Activated naive CD8-positive, alpha-beta T cell (primary cell): ENCODE measurements around the gene DNAJB8.

ENCODE experiments used
- H3K27ac Mint-ChIP-seq: one replicate; pipeline ENCODE4 v1.8.0; 2021; ENCODE audit warnings: mixed read lengths
- H3K27me3 Mint-ChIP-seq: one replicate; pipeline ENCODE4 v1.8.0; 2021; ENCODE audit warnings: mixed read lengths
- H3K36me3 Mint-ChIP-seq: one replicate; pipeline ENCODE4 v1.8.0; 2021; ENCODE audit warnings: mixed read lengths
- H3K4me1 Mint-ChIP-seq: one replicate; pipeline ENCODE4 v1.8.0; 2021; ENCODE audit warnings: low read depth, mixed read lengths
- H3K4me3 Mint-ChIP-seq: one replicate; pipeline ENCODE4 v1.8.0; 2021; ENCODE audit warnings: mild to moderate bottlenecking, mixed read lengths
- H3K9me3 Mint-ChIP-seq: one replicate; pipeline ENCODE4 v1.8.0; 2021; ENCODE audit warnings: low read depth, mixed read lengths

Gene DNAJB8

DNA sequence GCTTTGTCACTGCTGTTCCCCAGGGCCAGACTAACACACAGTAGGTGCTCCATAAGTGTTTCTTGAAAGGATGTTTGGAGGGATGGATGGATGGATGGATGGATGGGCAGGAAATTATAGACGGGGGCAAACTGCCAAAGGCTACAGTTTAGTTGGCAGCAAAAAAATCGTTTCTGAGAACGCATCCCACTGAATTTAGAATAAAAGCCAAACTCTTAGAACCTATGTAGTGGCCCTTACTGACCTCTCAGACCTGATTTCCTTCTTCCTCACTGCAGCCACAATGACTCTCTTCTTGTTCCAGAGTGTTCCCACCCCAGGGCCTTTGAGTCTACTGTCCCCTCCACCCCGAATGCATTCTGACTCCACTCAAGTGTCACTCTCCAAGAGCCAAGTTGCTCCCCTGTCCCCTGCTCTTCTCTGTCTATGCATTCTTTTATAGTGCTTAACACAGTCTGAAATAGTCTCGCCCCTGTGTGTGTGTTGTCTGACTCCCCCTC lies 31.5 kb upstream of the DNAJB8 start:
- peaks cover 7% of the 10 kb centered on the region for H3K4me1 Mint-ChIP-seq
- H3K27ac Mint-ChIP-seq: no peak overlapping the region
- peak overlapping the region; percentile 68 for H3K4me3 Mint-ChIP-seq
- no peaks in the 10 kb centered on the region for H3K36me3 Mint-ChIP-seq
- peaks cover 34% of the 10 kb centered on the region for H3K27me3 Mint-ChIP-seq
- H3K9me3 Mint-ChIP-seq: no peaks in the 10 kb centered on the region

DNA sequence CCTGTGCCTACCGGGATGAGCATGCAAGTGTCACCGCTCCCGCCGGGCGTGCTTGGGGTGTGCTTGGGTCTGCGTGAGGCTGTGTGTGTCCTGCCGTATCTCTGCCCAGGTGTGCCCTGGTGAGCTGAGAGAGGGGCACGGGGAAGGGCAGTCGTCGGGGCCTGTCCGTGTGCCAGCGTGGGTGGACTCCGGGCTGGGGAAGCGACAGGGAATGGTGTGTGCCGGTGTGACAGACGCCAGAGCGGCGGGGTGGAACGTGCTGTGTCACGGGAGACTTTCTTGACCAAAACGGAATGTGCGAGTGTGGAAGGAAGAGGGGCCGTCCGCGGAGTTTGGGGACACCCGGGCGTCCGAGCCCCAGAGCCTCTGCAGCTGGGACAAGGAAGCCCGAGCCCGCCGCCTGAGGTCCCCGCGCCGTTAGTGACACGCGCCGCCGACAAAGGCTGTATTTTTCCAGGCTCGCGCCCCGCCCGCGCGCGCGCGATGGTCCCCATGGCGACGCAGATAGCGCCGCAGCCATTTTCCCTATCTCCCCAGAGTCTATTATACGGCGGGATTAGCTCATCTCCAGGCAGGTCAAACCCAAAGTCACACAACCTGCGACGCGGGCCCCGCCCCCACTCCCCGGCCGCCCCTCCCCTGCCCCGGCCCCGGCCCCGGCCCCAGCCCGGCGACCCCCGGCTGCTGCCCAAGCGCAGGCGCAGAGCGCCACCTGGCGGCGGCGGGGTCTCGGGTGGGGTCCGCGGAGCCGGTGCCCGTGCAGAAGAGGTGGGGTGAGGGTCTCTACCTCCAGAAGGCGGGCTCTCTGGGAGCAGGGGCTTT lies 30.8 kb upstream of the DNAJB8 start:
- Mint-ChIP-seq H3K36me3 (no peaks in the 10 kb centered on the region), H3K27me3 (peaks cover 34% of the 10 kb centered on the region), H3K9me3 (no peaks in the 10 kb centered on the region), H3K4me3 (peak overlapping the region; percentile 80), H3K4me1 (peaks cover 7% of the 10 kb centered on the region), H3K27ac (no peak overlapping the region)

DNA sequence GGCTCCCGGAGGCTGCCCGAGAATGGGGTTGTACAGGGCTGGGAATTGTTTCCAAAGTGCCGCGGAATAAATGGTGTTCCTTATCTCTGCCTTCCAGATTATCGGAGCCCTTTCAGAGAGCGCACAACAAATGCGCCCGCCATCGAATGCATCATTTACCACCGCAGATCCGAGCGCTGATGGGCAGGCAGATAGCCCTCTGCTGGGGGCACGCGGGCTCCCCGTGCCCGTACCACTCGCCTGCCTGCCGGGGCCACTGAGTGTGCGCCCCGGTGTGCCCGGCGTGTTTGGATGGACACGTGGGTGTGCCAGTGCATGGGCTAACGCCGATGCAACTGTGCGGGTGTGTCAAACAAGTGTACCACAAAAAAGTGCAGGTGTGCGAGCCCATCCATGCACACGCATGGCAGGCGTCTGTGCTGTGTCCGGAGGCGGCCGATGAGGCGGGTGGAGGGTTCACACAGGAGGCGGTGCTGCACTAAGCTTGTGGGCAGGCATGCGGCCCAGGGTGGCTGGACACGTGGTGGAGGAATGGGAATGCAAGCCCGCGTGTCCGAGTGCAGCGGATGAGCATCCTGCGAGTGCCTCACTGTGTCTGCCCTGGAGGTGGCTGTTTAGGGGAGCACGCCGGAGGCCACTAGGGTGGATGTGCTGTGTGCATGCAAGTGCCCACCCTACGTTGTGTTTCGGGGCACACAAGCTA lies 30.1 kb upstream of the DNAJB8 start:
- no peak overlapping the region for H3K27ac Mint-ChIP-seq
- no peaks in the 10 kb centered on the region for H3K36me3 Mint-ChIP-seq
- peaks cover 11% of the 10 kb centered on the region for H3K4me1 Mint-ChIP-seq
- peaks cover 34% of the 10 kb centered on the region for H3K27me3 Mint-ChIP-seq
- no peaks in the 10 kb centered on the region for H3K9me3 Mint-ChIP-seq
- peak overlapping the region; percentile 80 for H3K4me3 Mint-ChIP-seq

DNA sequence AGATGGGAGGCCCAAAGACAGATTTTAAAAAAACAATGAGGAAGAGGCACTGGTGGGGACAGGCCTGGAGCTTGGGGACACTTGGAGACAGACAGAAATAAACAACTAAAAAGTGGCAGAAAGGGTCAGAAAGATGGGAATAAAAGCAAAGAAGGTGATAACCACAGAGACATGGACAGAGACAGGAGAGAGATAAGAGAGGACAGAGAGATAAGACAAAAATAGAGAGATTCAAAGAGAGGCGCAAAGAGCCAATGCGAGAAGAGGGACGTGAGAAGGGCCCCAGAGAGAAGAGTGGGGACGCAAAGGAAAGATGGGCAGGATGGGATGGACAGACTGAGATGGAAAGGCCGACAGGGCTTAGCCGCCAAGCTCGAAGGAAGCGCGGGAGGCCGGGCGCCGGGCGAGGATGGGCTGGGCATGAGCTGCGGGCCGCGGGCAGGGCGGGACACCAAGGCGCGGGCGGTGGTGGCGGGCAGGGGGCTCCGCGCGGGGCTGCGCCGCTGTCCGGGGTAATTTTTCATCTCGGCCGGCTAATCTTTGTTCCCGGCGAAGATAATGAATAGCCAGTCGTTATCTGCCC lies 29.4 kb upstream of the DNAJB8 start:
- peak overlapping the region; percentile 30 for H3K4me3 Mint-ChIP-seq
- peaks cover 14% of the 10 kb centered on the region for H3K4me1 Mint-ChIP-seq
- H3K27ac Mint-ChIP-seq: no peak overlapping the region
- H3K27me3 Mint-ChIP-seq: peaks cover 36% of the 10 kb centered on the region
- no peaks in the 10 kb centered on the region for H3K9me3 Mint-ChIP-seq
- no peaks in the 10 kb centered on the region for H3K36me3 Mint-ChIP-seq

DNA sequence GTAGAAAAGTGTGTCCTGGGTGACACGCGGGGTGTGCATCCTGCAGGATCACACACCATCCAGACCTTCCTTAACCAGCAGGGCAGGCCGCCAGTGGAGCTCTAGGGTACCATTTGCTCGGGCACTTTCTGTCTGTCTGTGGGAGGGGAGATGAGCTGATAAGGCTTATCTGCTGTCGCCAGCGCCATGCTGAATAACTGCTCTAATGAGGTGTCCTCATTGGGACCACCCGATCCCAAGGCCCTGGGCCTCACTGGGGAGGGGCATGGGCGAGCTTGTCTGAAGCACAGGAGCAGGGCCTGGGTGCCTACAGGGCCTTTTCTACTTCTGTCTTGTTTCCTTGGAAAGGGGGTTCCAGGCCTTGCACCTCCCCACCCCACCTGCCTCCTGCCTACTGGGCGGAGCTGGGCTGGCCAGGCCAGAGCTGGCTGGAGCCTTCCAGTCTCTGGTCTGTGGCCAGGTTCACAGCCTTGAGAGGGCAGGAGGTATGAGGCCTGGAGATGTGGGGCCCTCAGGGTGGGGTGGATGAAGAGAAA lies 28.8 kb upstream of the DNAJB8 start:
- Mint-ChIP-seq H3K9me3 (no peaks in the 10 kb centered on the region), H3K27ac (no peak overlapping the region), H3K27me3 (peaks cover 38% of the 10 kb centered on the region), H3K36me3 (no peaks in the 10 kb centered on the region), H3K4me3 (peak overlapping the region; percentile 30), H3K4me1 (peaks cover 18% of the 10 kb centered on the region)

DNA sequence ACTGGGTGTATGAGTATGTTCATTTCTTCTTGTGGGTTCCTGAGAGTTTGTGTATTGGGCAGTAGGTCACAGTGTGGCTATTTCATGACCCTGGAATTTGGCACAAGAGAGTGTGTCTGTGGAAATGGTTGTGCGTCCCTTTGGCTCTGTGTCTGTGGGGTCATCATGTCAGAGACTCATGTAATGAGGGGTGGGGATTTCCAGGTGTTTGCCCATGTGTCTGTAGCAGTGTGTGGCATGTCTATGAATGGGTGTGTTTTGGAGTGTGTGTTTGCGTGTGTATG lies 27.6 kb upstream of the DNAJB8 start:
- H3K27me3 Mint-ChIP-seq: peaks cover 34% of the 10 kb centered on the region
- no peak overlapping the region for H3K27ac Mint-ChIP-seq
- peak overlapping the region; percentile 21 for H3K4me3 Mint-ChIP-seq
- H3K4me1 Mint-ChIP-seq: peaks cover 24% of the 10 kb centered on the region
- H3K9me3 Mint-ChIP-seq: no peaks in the 10 kb centered on the region
- H3K36me3 Mint-ChIP-seq: no peaks in the 10 kb centered on the region

DNA sequence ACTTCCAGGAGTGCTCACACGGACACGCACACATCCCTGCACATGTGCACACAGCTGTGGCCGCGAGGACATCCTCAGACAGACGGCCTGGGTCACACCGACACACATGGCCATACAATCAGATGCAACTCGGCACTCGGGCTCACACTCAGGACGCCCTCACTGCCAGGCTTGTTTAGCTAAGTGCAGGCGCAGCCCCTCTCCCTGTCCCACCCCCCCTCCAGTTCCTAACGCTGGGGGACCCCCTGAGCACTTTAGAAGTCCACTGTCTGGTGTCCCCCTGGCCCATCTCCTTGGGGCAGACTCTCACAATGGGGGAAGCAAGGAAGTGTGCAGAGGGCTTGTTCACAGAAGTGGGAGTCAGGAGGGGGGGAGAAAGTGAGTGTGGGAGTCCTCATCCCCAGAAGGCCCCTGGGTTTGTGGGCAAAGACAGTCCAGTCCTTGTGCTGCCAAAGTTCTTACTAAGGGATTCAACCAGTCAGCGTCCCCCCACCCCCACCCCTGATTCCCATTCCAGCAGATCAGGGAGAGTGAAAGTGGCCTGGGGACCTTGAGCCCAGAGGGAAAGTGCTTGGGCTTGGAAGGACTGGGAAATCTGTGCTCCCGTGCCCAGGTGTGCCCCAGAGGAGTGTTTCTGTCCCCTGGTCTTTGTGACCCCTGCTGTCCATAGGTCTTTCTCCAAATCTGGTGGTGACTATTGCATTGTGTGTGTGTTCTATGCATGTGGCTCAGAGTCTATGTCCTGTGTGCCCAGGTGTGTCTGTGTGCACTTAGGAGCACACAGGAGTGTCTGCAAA lies 27.1 kb upstream of the DNAJB8 start:
- no peaks in the 10 kb centered on the region for H3K36me3 Mint-ChIP-seq
- no peaks in the 10 kb centered on the region for H3K9me3 Mint-ChIP-seq
- H3K27me3 Mint-ChIP-seq: peaks cover 32% of the 10 kb centered on the region
- peak overlapping the region; percentile 56 for H3K4me3 Mint-ChIP-seq
- H3K4me1 Mint-ChIP-seq: peaks cover 25% of the 10 kb centered on the region
- no peak overlapping the region for H3K27ac Mint-ChIP-seq

DNA sequence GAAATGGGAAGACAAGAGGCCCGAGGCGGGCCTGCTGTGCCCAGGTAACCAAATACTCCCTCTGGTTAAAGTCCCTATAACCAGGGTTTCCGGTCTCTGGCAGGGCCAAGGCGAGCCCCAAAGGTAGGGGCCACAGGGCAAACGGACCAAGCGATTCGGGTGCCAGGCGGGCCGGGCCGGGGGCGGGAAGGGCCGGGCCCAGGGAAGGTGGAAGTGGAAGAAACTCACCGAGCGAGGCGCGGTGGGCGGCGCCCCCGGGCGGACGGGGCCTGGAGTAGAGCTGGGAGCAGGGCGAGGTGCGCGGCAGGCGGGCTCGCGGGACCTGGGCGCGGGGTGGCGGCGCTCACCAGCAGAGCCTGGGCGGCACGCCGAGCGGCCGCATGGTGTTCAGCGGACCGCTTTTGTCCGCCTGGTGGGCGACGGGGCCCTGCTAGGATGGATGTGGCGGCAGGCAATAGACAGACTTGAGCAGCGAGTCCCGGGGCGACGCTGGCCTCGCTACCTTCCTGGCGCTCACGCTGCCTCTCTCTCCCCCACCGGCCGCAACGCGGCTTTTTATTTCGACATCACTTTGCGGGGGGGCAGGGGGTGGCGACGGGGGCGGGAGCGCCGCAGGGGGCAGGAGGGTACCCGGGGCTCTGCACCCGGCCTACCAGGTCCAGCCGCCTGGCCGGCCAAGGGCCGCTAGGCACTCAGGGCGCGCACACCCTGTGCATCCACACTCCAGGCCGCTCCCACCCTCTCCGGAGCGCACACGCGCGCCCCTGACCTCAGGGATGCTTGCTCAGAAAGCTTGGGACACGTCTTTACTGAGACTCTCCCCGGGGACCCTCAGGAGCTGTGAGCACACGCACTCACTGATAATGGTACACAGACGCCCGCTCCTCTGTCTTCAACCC lies 26.2 kb upstream of the DNAJB8 start, which contains the start of gene GATA2:
Gene GATA2, minus strand, starts transcription at position 531 of the 899 bp plus-strand sequence. CDS start 6,170 bp downstream, outside the sequence.
- H3K4me1 Mint-ChIP-seq: peaks cover 29% of the 10 kb centered on the region
- peaks cover 26% of the 10 kb centered on the region for H3K27me3 Mint-ChIP-seq
- no peaks in the 10 kb centered on the region for H3K36me3 Mint-ChIP-seq
- peak within 1 kb of the TSS; percentile 56 for H3K4me3 Mint-ChIP-seq
- no peaks in the 10 kb centered on the region for H3K9me3 Mint-ChIP-seq
- no peak within 1 kb of the TSS for H3K27ac Mint-ChIP-seq

DNA sequence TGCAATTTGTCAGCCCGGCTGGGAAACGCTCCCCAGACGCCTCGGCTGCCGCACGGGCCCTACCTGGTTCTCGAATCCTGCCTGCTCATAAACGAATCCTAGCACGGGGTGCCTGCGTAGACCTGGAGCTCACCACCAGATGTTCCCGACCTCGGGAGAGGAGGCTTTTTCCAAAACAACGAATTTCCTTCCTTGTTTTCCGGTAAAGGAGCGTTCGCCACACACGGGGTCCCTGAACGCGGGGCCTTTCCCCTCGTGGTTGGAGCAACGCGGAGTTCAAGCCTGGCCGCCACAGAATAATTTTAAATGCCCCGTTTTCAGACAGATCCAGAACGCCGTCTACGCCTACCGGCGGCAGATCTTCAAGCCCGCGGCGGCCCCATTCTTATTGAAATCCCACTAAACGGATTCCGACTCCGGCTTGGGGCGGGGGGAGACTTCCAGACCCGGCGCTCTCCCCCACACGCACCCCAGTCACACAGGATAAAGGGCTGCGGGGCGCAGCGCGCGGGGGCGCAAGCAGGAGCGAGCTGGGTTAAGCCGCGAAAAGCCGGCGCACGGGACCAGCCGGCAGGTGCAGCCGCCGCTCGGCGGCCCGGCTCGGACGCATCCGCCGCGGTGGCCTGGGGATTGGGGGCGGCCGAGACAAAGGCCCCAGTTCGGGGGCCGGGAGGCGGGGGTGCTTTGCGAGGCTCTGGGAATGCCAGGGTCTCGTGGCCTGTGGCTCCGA lies 25.4 kb upstream of the DNAJB8 start:
- H3K4me1 Mint-ChIP-seq: peaks cover 32% of the 10 kb centered on the region
- H3K9me3 Mint-ChIP-seq: no peaks in the 10 kb centered on the region
- no peaks in the 10 kb centered on the region for H3K36me3 Mint-ChIP-seq
- H3K4me3 Mint-ChIP-seq: peak overlapping the region; percentile 36
- peaks cover 26% of the 10 kb centered on the region for H3K27me3 Mint-ChIP-seq
- no peak overlapping the region for H3K27ac Mint-ChIP-seq

DNA sequence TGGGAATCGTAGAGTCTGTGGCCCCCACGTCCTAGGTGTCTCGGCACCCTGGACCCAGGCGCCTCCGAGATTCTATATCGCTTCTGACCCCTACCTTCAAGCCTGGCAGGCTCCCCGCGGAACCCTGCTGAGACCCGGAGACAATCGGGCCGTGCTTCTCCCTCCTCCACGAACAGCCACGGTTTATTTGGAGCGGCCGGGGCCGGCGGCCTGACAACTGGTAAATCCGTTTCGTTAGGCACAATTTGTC lies 24.9 kb upstream of the DNAJB8 start:
- H3K36me3 Mint-ChIP-seq: no peaks in the 10 kb centered on the region
- no peak overlapping the region for H3K27ac Mint-ChIP-seq
- peaks cover 35% of the 10 kb centered on the region for H3K4me1 Mint-ChIP-seq
- H3K9me3 Mint-ChIP-seq: no peaks in the 10 kb centered on the region
- peak overlapping the region; percentile 36 for H3K4me3 Mint-ChIP-seq
- H3K27me3 Mint-ChIP-seq: peaks cover 26% of the 10 kb centered on the region

DNA sequence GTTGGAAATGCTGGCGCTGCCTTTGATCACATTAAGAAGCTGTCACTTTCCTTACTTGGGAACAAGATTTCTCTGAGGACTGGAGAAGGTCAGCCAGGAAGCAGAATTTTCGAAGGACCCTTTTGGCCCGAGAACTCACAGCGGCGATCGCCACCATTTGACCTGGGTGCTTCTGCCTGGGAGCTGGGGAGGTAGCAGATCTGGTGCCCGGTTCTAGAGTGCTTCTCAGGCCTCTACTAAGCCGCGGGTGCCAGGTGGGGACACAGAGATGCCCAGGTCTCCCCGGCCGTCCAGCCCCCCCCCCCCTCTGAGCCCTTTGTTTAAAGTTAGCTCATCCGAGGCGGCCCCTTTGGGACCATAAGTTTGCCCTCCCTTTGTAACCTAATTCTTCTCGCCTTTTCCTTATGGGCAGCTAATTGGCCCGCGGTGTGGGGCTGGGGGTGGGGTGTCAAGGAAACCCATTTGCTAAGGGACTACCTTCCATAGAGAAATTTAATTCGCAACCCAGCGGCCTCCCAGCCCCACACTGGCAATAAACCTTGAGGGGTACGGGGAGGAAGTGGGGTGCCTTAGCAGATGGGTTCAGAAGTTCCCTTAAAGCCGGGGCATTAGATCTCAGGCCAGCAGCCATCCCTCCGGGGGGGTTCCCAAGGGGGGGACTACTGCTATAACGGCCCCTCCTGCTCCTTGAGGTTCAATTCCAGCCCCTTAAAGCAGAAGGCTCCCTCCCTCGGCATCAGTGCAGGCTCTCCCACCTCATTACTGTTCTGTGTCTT lies 24.4 kb upstream of the DNAJB8 start:
- H3K4me3 Mint-ChIP-seq: peak overlapping the region; percentile 80
- H3K9me3 Mint-ChIP-seq: no peaks in the 10 kb centered on the region
- peaks cover 38% of the 10 kb centered on the region for H3K4me1 Mint-ChIP-seq
- no peaks in the 10 kb centered on the region for H3K36me3 Mint-ChIP-seq
- H3K27ac Mint-ChIP-seq: no peak overlapping the region
- peaks cover 29% of the 10 kb centered on the region for H3K27me3 Mint-ChIP-seq

DNA sequence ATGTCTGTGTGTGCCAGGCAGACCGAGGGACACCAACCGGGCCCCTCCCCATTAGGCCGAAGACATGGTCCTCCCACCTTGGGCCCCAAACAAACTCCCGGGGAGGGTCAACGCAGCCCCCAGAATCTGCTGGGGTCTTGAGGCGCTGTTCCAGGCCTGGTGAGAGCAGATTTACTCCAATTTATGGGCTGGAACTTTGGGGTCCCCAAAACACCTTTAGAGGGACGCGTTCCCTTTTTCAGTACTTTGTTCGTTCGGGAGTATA lies 23.9 kb upstream of the DNAJB8 start:
- Mint-ChIP-seq H3K4me1 (peaks cover 35% of the 10 kb centered on the region), H3K27me3 (peaks cover 26% of the 10 kb centered on the region), H3K9me3 (no peaks in the 10 kb centered on the region), H3K36me3 (no peaks in the 10 kb centered on the region), H3K4me3 (peak overlapping the region; percentile 80), H3K27ac (no peak overlapping the region)
